ENCODE results near the gene PKDREJ.
"Not testable (repeated sequence)": the region's sequence is repeated elsewhere in the genome, so short reads cannot be mapped to it uniquely, and the experiment has no call there.

Gene PKDREJ

DNA sequence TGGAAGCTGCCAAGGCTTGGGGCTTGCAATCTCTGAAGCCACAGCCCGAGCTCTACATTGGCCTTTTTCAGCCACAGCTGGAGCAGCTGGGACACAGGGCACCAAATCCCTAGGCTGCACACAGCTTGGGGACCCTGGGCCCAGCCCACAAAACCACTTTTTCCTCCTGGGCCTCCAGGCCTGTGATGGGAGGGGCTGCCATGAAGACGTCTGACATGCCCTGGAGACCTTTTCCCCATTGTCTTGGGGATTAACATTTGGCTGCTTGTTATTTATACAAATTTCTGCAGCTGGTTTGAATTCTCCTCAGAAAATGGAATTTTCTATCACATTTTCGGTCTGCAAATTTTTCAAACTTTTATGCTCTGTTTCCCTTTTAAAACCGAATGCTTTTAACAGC lies 2.5 kb upstream of the PKDREJ start:
- not testable (repeated sequence) for DNase-seq

DNA sequence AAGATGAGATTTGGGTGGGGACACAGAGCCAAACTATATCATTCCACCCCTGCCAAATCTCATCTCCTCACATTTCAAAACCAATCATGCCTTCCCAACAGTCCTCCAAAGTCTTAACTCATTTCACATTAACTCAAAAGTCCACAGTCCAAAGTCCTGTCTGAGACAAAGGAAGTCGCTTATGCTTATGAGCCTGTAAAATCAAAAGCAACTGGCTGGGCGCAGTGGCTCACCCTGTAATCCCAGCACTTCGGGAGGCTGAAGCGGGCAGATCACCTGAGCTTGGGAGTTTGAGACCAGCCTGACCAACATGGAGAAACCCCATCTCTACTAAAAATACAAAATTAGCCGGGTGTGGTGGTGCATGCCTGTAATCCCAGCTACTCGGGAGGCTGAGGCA lies 1.4 kb upstream of the PKDREJ start:
- DNase-seq = not testable (repeated sequence)

DNA sequence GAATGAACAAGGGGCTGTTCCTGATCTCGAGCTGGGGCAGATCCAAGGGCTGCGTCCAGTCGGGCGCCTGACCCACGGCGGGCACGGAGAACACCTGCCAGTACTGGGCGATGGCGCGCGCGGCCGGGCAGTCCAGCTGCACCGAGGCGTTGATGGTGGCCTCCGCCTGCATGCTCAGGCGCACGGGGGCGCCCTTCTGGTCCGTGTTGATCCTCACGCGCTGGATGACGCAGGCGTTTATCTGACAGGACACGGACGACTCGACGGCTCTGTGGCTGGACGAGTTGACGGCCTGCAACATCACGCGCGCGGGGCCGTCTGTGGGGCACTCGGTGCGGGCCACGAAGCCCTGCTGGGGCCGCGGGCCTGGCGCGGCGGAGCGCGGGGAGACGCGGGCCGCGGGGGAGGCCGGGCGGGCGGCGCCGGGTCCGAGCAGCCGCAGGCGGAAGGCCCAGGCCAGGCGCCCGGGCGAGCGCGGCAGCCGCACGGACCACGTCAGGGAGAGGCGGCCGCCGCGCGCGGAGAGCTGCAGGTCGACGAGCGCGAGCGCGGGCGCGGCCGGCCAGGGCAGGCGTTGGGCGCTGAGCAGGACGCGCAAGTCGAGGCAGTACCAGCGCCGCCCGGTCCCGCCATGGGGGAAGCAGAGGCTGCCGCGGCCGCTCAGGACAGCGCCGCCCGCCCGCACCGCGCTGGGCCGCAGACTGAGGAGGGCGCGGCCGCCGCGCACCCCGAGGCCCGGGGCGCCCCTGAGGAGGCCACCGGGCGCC lies 511 bp downstream of the PKDREJ start:
- DNase-seq = no peak

DNA sequence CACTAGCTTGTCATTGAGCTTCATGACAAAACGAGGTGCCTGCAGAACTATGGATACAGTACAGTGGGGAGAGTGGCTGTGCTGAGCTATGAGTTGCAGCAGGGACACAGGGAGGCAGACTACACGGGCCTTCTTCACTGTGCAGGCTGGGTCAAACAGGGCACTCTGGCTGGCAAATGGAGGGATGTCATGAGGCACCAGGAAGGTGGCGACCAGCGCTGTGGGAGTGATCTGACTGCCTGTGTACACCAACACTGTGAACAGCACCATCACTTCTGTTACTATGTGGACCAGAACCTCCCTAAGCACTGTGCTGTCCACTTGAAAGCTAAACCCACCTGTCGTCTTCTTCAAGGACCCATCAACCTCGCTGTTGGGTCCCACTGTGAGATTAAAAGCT lies 3.1 kb downstream of the PKDREJ start:
- no peak for DNase-seq

DNA sequence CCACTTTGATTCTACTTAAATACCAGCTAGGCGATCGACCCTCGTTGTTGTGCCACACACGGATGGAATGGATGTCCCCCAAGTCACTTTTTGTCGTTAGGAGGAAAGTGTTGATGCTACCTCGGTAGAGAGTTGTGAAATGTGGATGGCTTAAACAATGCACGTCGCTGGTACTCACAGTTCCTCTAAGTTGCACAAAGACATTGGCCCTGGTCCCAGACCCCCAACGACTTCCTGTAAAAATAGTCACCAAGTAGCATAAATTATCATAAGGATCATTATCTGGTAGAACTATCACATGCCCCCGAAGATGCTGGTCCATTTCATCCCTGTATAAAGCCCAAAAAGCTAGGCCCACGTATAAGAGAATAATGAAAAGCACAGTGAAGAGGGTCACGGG lies 3.8 kb downstream of the PKDREJ start:
- no peak for DNase-seq

DNA sequence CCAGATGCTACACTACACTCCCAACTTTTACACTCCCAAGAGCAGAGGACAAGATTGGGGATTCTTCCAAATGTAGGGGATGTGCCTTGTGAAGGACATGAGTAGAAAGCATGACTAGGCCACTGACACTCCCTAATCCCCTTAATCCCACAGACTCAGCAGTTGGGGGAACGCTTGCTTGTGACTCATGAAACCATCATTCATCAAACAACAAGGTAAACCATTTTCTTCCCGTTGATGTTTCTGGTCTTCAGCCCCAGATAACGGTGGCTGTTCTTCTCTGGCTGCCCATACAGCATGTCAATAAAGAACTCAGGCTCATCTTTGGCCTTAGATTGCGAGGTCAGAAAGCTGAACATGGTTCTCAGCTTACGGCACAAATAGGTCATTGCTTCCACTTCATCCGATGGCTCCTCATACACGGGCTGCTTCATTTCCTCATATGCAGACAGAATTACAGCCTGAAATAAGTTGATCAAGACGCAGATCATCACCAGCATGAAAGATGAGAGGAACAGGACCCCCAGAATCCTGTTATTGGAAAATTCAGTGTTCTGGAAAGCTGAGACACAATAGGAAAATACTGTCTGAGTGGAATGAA lies 6.7 kb downstream of the PKDREJ start:
- no peak for DNase-seq

DNA sequence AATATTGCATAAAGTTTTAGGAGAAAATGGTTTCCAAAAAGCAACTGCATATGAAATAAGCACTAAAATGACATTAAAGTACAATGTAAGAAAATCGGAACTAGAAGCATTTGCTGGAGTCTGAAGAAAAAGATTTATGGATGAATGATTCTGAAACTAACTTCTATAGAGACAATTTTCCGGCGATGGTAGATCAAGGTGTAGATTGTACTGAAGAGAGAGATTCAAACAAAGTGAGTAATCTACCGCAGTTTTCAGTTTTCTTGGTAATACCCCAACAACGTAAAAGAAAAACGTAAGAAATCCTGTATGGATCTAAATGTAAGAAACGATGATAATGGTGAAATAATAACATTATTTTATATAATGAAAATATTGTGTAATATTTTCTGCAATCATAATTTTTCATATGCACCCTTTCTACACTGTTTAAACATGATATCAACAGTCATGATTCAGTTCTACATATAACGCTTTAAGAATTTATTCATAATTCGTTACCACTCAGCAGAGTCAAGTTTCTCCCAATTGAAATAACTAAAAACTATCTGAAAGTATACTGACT lies 11.2 kb downstream of the PKDREJ start:
- DNase-seq = no peak

DNA sequence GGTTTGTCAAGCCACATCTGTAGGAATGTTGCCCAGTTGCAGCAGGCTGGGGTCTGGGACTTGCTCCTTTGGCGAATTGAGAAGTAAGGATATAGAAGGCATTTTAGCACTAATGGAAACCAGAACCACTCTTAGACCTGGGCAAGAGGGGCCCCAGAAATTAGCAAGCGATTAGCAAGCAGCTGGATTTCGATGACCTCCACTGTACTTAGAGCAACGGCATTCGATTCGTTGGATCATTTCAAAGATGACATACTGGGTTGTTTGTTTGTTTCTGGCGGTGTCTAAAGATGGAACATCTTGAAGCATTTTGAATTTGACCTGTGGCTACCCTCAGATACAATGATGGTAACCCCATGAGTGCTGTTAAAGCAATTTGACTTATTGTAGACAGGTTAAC lies 11.9 kb downstream of the PKDREJ start:
- no peak for DNase-seq

DNA sequence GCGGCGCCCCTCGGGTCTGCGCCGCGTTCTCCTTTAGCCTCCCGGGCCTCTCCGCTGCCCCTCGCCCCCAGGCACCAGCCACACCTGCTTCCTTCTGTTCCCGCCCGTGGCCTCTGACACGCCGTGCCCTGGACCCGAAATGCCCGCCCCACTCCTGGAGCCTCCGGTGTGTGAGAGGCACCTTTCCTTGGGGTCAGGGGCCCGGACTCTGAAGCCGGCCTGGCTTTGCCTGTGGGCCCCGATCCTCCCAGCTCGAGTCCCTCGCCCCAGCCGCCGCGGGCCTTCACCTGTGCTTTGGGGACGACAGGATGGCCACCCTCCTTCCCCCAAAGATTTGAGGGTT lies 12.4 kb downstream of the PKDREJ start:
- DNase-seq = no peak

DNA sequence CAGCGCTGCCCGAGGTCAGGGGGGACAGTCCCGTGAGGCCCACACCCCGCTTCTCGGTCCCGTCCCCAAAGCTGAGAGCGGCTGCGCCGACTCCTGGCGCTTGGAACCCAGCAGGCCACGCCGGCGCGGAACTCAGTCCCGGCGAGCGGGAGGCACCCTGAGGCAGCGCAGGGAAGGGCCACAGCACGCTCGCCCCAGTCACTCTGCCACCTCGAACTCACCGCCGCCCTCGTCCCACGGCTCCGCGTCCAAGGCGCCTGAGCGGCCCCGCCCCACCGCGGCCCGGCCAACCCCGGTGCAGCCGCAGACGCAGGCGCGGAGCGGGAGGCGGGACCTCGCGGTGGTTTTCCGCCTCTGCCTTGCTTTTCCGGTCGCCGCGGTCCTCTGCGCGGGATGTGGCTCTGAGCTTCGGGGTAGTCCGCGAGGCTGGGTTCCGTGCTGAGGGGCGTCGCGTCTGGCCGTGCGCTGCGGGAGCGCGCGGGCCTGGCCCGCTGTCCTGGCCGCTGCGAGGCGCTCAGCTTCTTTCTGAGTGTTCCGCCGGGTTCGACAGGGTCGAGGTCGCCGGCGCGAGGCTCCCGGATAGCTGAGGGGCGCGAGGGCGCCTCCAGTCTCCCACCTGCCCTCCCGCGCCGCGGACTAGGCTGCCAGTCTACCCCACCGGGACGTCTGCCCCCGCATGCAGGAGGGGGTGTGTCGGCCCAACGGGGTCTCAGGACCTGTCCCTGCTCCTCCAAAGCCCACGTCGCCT lies 12.9 kb downstream of the PKDREJ start, which contains the start of gene CDPF1:
Gene CDPF1, minus strand, starts transcription at position 259 of the 748 bp plus-strand sequence. CDS start 2,009 bp downstream, outside the sequence.
- peak; percentile 96 for DNase-seq

DNA sequence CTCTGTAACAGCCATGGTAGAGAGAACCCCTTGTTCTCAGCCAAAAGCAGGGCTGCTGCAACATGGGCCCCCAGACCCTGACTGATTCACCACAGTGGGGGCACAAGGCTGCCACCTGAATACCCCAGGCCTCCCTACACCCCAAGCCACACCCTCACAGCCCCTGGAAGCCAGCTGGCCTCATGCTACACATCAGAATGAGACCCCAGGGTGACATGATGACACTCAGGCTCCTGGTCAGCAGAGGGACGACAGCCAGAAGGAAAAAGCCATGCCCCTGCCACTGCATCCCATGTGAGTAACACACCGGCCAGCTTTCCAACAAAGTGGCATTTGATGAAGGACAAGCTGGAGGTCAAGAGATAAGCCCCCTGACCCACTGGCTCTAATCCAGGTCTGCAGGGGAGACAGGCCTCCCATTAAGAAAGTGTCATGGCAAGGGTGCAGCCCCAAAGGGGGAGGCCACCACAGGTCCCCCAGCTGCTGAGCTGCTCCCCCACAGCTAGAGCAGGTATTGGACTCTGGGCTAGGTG lies 15.6 kb downstream of the PKDREJ start:
- DNase-seq = no peak

DNA sequence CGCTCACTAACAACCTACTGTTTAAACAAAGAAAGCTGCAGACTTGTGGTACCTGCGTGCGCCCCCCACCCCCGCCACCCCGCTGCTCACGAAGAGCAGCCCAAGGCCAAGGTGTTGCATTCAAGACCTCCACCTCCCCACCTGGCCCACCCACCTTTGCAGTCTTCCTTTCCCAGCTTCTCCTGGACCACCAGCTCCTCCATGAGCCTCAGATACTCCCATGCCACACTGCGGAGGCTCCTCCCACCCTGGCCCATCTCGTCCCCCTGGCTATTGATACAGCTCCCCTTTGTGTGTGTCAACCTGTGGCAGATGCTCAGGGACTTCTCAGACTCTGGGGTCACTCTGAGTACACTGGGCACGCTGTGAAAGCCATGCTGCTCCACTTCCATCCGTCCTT lies 17.0 kb downstream of the PKDREJ start:
- no peak for DNase-seq

DNA sequence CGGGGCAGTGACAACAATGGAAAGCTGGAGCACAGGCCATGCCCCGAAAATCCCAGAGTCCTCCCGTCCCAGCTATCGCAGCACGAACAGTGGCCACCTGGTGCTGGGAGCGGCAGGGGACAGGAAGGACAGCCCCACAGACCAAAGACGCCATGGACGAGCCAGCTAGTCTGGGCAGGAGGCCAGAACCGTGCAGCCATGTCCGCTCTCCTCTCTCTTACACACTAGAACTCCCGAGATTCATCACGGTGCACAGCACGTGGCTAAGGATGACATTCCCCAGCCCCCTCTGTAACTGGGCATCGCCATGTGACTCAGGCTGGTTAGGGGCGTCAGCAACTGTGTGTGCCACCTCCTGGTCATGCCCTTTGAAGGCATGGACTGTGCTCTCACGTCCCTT lies 17.6 kb downstream of the PKDREJ start:
- no peak for DNase-seq

DNA sequence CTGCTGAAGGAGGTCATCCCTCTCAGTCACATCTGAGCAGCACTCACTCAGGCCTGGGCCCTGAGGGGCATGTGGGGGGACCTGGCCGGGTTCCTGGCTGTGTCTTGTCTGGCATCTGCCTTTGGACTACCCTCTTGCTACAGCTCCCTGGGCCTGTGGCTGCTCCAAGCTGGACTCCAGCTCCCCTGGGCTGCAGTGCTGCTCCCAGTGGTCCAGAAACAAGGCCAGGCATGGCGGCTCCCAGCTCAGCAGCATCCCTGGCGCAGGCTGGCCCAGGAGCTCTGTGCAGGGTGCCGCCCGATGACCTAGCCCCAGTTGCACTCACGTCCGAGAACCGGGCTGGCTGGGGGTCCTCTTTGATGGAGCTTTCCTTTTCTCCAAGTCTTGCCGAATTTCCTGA lies 18.4 kb downstream of the PKDREJ start:
- no peak for DNase-seq

DNA sequence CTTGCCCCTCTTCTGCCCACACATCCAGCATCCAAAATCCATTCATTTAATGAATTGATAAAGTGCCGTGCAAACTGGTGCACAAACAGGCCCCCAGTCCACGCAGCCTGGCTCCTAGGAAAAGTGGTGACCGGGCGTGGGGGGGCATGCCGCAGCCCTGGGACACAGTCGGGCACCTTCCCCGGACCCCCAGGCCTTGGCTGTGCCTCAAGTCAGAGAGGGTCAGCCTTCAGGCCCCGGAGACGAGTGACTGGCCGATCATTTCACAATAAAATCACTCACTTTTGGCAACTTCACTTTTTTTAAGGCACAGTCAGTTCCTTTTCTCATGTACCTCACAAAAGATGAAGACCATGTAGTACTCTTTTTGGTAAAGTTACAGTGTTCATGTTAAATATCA lies 21.1 kb downstream of the PKDREJ start:
- DNase-seq = no peak

DNA sequence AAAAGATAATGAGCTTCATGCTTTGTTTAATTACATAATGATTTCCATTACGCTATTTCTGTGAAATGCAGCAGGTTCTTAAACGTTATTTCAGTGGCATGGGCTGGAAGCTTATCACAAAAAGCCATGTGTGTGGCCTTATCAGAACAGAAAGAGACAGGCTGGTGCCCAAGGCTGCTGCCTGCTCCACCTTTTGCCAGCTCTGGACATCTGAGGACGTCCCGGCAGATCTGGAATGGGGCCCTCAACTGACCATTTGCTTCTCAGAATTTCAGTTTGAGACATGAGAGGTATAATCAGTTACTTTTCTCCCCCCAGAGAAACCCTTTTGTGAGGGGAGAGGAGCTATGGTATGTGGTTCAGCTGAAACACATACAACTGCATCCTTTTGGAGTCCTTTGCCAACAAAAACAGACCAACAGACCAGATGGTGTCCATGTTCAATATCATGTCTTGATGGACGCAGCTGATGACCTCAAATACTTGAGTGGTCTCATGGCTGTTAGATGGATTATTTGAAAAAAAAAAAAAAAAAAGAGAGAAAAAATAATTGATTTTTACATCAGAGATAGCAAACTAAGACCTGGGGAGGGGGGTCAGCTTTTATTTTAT lies 21.6 kb downstream of the PKDREJ start:
- no peak for DNase-seq

DNA sequence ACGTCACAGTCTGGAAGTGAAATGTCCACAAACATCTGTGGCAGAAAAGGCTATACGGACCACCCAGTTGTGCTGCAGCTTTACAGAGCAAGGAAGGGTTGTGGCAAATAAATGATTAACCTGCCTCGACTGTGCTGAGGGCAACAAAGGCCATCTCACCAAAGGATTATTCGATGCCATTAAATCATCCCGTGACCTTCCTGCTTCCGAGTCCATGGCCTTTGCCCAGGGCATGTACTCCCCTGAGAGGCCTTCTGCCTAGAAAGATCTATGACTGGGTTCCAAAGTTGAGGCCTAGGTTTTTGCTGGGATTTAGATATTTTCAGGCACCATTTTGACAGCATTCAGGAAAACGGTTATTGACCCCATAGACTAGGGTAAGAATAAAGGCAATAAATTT lies 22.2 kb downstream of the PKDREJ start:
- no peak for DNase-seq

DNA sequence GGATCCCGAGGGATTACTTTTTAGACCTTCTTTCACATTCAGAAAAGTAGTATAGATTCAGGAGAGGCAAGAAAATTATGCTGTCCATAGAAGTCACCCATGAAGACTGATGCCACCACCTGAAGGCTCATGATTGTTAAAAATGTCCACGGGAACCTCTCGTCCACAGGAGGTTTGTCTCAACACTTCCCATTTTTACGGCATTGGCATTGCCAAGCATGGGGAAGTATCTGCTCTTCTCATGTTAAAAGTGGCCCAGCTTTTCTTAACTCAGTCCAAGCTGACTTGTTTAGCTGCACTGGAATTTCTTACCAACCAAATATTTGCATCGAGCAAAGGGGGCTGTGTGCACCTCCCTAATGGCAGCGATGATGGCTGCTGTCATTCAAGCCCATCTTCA lies 22.6 kb downstream of the PKDREJ start:
- no peak for DNase-seq

DNA sequence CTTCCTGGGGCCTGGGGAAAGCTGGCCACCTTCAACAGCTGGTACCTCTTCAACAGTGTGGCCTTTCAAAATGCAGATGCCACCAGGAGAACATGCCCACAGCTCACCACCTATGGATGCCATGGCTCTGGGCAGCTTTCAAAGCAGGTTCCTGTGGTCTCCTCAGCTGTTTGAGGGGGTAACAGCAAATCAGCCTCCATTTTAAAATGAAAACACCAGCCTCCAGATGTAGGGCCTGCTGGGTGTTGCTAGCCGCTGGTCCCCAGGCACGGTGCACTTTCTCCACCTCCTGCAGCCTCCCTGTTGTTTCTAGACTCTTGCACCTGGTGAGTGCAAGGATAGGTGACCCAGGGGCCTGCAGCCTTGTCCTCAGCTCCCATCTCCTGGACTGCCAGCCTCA lies 23.1 kb downstream of the PKDREJ start:
- no peak for DNase-seq

DNA sequence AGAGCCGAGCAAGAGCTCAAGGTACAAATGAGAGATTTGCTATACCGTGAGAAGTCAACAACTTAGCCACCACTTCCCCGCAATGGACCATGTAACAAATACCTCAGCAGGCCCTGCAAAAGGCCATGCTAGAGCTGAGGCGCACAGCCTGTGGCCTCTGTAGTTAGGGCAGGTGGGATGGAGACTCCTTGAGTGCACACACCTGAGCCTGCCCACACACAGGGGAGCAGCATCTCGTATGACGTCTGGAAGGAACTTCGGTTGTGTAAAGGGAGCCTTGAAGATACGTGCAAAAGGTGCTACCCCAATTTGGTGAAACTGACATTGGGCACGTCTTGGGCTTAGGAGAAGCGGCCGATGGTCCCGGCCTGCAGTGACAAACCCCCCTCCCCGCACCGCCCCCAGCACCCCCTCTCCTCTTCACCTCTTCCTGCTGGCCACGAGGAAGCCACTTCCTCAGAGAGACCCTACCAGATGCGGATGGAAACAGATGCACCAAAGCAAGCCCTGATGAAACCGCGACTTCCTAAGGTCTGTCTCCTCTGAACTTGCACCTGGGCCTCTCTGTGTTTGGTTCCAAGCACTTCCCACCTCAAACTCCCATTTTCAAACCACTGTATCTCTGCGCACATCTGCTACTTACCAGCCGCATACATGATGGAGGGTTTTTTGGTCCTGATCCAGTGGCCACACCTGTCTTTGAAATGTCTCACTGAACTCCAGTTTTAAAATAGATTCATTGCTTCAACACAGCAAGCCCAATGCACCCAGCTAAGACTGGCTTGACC lies 23.7 kb downstream of the PKDREJ start:
- no peak for DNase-seq

DNA sequence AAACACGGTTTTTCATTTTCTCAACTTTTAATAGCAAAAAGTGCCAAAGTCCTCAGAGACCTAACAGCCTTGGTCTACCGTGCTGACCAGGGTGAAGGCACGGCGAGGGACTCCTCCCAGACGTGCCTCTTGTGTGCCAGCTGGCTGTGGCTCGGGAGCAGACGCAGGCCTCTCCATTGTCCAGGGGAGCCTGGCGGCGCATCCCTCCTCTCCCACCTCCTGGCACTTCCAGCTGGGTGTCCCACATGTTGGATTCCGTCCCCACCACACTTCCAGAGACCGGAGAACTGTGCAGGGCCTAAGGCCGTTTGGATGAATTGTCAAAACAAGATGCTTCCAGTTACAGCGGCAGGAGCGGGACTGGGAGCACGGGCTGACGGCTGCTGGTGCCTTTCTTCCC lies 24.6 kb downstream of the PKDREJ start:
- DNase-seq = no peak

DNA sequence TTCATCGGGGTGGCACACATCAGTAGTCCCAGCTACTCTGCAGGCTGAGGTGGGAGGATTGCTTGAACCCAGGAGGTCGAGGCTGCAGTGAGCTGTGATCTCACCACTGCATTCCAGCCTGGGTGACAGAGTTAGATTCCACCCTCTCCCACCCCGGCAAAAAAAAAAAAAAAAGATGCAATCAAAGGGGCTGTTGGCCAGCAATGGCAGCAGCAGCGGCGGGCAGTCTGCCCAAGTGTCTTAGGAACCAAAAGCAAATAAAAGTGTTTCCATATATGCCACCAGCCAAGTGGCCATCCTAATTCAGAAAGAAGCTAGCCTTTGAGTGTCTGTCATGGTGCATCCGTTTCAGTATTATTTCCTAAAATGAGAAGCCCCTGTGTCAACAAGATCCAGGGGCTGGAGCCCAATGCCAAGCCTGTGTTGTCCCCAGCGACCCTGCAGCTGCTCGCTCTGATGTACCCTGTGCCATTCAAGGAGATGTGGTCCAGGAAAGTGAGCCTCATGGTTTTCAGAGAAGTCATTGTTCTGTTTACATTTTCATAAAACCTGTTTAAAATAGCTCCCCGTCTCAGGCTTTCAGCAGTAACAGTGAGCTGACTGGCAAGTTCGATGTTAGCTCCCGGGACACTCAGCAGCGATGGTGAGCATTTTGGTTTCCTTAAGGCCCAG lies 25.6 kb downstream of the PKDREJ start:
- no peak for DNase-seq

All from activated CD8-positive, alpha-beta memory T cell treated with anti-CD3 and anti-CD28 coated beads for 24 hours (primary cell).